ENCODE measurements around the gene PPP1R14C.

Gene PPP1R14C

GRCh38 chr6:150249261-150249660, 106.4 kb downstream of the PPP1R14C start:
- DNase-seq (ENCODE audit: low read depth) = no peak

- no peak for DNase-seq (ENCODE audit: low read depth)
These were observed 108.0 kb downstream of the PPP1R14C start for GRCh38 chr6:150250826-150251225.

GRCh38 chr6:150251566-150252186, 108.8 kb downstream of the PPP1R14C start:
- DNase-seq (ENCODE audit: low read depth) = no peak

- DNase-seq (ENCODE audit: low read depth) = no peak
These were observed 110.0 kb downstream of the PPP1R14C start for GRCh38 chr6:150252714-150253444.

GRCh38 chr6:150253489-150253888, 110.6 kb downstream of the PPP1R14C start:
- DNase-seq (ENCODE audit: low read depth) = no peak

GRCh38 chr6:150254770-150255169, 111.9 kb downstream of the PPP1R14C start:
- DNase-seq (ENCODE audit: low read depth) = no peak

- DNase-seq (ENCODE audit: low read depth) = no peak
These were observed 113.0 kb downstream of the PPP1R14C start for GRCh38 chr6:150255840-150256239.

GRCh38 chr6:150256618-150257272, 113.9 kb downstream of the PPP1R14C start:
- DNase-seq (ENCODE audit: low read depth) = no peak

- no peak for DNase-seq (ENCODE audit: low read depth)
These were observed 115.5 kb downstream of the PPP1R14C start for GRCh38 chr6:150258381-150258780.

GRCh38 chr6:150260931-150261330, 118.1 kb downstream of the PPP1R14C start:
- DNase-seq (ENCODE audit: low read depth) = no peak

GRCh38 chr6:150261997-150262697, 119.3 kb downstream of the PPP1R14C start:
- DNase-seq (ENCODE audit: low read depth) = no peak

GRCh38 chr6:150263765-150264404, 121.0 kb downstream of the PPP1R14C start:
- no peak for DNase-seq (ENCODE audit: low read depth)

- no peak for DNase-seq (ENCODE audit: low read depth)
These were observed 123.5 kb downstream of the PPP1R14C start for GRCh38 chr6:150266309-150266708.

GRCh38 chr6:150266963-150267685, 124.3 kb downstream of the PPP1R14C start:
- no peak for DNase-seq (ENCODE audit: low read depth)

GRCh38 chr6:150267686-150268561, 125.1 kb downstream of the PPP1R14C start:
- DNase-seq (ENCODE audit: low read depth) = no peak

- DNase-seq (ENCODE audit: low read depth) = no peak
These were observed 126.4 kb downstream of the PPP1R14C start for GRCh38 chr6:150269130-150269856.

GRCh38 chr6:150269857-150270223, 127.0 kb downstream of the PPP1R14C start:
- no peak for DNase-seq (ENCODE audit: low read depth)

- DNase-seq (ENCODE audit: low read depth) = no peak
These were observed 127.6 kb downstream of the PPP1R14C start for GRCh38 chr6:150270330-150271052.

- no peak for DNase-seq (ENCODE audit: low read depth)
These were observed 128.3 kb downstream of the PPP1R14C start for GRCh38 chr6:150271172-150271500.
